ENCODE measurements around the gene GABRB1.

GRCh38 chr4:47382846-47383360 is 351.5 kb downstream of the GABRB1 start:
- TF ChIP-seq CTCF (tag by site-specific recombination; IDR thresholded peaks at IDR 0.05) (no peak), ZBTB10 (tag by site-specific recombination; IDR thresholded peaks at IDR 0.05) (no peak), ZNF571 (tag by site-specific recombination; IDR thresholded peaks at IDR 0.05) (no peak), ZNF510 (tag by site-specific recombination; IDR thresholded peaks at IDR 0.05; ENCODE audit: insufficient replicate concordance) (no peak), ATF2 (tag by site-specific recombination; IDR thresholded peaks at IDR 0.05; ENCODE audit: low read depth) (no peak), ZBTB6 (tag by site-specific recombination; IDR thresholded peaks at IDR 0.05) (no peak), ZNF155 (tag by site-specific recombination; IDR thresholded peaks at IDR 0.05) (no peak), ZNF518A (tag by site-specific recombination; conservative IDR thresholded peaks at IDR 0.05; ENCODE audit: low read depth) (no peak), KLF8 (tag by site-specific recombination; IDR thresholded peaks at IDR 0.05) (no peak), ZNF366 (tag by site-specific recombination; conservative IDR thresholded peaks at IDR 0.05) (no peak), YY1 (tag by site-specific recombination; IDR thresholded peaks at IDR 0.05) (no peak), SETDB1 (IDR thresholded peaks at IDR 0.05; ENCODE audit: insufficient read length, low read length) (no peak)
